Measurements from ENCODE around the gene C1QTNF6.
"Not testable (repeated sequence)": the region's sequence is repeated elsewhere in the genome, so short reads cannot be mapped to it uniquely, and the experiment has no call there.

C1QTNF6 gene

GRCh38 chr22:37202716-37203115 lies 14.7 kb upstream of the C1QTNF6 start:
- DNase-seq (ENCODE audit: extremely low spot score): no peak
- ChIA-PET CTCF (interaction anchor here (0.9 to 8.1 kb wide), 4 partner anchors 14 to 56 kb away, joined by 4 to 62 read pairs (median 32); partner anchors contain the start of gene RAC2), POLR2A (no interaction called here)
- TF ChIP-seq, protein P1, sequence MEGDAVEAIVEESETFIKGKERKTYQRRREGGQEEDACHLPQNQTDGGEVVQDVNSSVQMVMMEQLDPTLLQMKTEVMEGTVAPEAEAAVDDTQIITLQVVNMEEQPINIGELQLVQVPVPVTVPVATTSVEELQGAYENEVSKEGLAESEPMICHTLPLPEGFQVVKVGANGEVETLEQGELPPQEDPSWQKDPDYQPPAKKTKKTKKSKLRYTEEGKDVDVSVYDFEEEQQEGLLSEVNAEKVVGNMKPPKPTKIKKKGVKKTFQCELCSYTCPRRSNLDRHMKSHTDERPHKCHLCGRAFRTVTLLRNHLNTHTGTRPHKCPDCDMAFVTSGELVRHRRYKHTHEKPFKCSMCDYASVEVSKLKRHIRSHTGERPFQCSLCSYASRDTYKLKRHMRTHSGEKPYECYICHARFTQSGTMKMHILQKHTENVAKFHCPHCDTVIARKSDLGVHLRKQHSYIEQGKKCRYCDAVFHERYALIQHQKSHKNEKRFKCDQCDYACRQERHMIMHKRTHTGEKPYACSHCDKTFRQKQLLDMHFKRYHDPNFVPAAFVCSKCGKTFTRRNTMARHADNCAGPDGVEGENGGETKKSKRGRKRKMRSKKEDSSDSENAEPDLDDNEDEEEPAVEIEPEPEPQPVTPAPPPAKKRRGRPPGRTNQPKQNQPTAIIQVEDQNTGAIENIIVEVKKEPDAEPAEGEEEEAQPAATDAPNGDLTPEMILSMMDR (IDR thresholded peaks at IDR 0.05; ENCODE audit: control extremely low read depth, extremely low read depth, low read depth, missing control alignments): no peak

DNA sequence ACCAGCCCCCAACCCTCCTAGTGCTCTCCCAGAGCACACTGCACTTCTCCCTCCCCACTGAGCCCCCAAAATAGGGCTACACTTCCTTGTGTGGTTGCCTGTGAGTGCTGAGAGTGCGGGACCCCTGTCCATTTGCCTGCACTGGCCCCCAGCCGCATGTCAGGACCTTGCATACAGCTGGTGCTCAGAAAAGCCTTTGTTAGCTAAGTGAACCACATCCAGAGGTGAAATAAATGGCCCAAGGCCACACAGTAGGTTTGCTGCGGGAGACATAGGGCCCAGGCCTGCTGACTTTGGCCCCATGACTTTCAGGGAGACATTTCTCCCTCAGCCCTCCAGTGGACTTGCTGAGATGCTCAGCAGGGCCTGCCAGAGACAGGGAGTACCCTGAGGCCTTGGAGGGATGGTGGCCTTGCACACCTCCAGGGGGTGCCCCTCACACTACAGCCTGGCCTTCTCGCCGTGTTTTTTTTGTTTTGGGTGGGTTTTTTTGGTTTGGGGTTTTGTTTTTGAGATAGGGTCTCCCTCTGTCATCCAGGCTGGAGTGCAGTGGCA lies 14.0 kb upstream of the C1QTNF6 start:
- TF ChIP-seq, protein P1 (IDR thresholded peaks at IDR 0.05; ENCODE audit: control extremely low read depth, extremely low read depth, low read depth, missing control alignments): no peak
- CTCF ChIA-PET: interaction anchor here (0.9 to 8.1 kb wide), 7 partner anchors 14 to 58 kb away, joined by 3 to 83 read pairs (median 25); partner anchors contain the start of gene RAC2
- POLR2A ChIA-PET: no interaction called here
- no peak for DNase-seq (ENCODE audit: extremely low spot score)

DNA sequence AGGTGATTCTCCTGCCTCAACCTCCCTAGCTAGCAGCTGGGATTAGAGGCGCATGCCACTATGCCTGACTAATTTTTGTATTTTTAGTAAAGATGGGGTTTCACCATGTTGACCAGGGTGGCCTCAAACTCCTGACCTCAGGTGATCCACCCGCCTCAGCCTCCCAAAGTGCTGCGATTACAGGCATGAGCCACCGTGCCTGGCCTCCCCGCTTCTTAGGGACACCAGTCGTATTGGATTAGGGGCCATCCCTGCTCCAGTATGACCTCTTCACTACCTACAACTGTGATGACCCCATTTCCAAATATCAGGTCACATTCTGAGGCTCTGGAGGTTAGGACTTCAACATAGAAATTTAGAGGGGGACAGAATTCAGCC lies 13.4 kb upstream of the C1QTNF6 start:
- POLR2A ChIA-PET: interaction anchor here (0.6 to 0.7 kb wide), 3 partner anchors 407 to 879 kb away, joined by 3 to 4 read pairs (median 3); partner anchors contain the start of gene GGA1
- CTCF ChIA-PET: interaction anchor here (1.4 to 8.1 kb wide), 7 partner anchors 15 to 80 kb away, joined by 3 to 83 read pairs (median 51); partner anchors contain the start of gene RAC2
- DNase-seq (ENCODE audit: extremely low spot score): not testable (repeated sequence)

GRCh38 chr22:37199760-37200108 lies 11.7 kb upstream of the C1QTNF6 start:
- TF ChIP-seq, protein P1 (IDR thresholded peaks at IDR 0.05; ENCODE audit: control extremely low read depth, extremely low read depth, low read depth, missing control alignments): no peak
- DNase-seq (ENCODE audit: extremely low spot score): no peak
- POLR2A ChIA-PET: interaction anchor here (0.6 to 1.3 kb wide), 2 partner anchors 43 to 286 kb away, joined by 3 read pairs; no protein-coding TSS in a partner anchor
- CTCF ChIA-PET: interaction anchor here (0.7 to 8.1 kb wide), 58 partner anchors 9 to 647 kb away, joined by 3 to 83 read pairs (median 4); partner anchors contain the start of genes C1QTNF6, IFT27, IL2RB and KCTD17

DNA sequence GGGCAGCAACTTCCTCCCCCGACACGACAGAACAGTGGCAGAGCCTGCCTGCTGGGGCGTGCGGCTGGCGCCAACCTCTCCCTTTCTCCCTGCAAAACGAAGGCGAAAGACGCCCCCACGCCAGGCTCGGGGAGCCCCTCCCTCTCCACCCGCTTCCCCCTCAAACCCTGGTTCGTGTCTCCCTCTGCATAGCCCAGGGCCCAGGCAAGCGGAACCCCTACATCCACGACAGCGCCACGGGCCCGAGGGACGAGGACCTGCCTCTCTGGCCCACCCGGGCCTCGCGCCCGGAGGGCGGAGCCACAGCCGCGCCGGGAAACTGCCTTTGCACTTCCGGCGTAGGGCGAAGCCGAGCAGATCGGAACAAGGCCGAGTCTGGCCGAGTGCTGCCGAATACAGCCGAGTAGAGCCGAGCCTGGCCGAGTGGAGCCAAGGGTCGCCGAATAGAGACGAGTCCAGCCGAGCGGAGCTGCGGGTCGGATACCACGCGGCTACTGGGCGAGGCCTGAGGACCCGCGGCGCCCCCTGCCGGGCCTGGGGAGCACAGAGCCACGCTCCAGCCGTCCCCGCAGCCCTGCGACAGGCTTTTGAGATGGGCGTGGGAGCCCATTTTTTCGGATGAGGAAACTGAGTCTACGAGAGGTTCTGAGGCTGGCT lies 11.2 kb upstream of the C1QTNF6 start:
- peak; percentile 99 for DNase-seq (ENCODE audit: extremely low spot score)
- TF ChIP-seq, protein P1 (IDR thresholded peaks at IDR 0.05; ENCODE audit: control extremely low read depth, extremely low read depth, low read depth, missing control alignments): peak; percentile 94
- POLR2A ChIA-PET: interaction anchor here (0.5 to 1.3 kb wide), 3 partner anchors 42 to 286 kb away, joined by 3 to 7 read pairs (median 3); partner anchors contain the start of gene TMPRSS6
- CTCF ChIA-PET: interaction anchor here (0.7 to 8.1 kb wide), 58 partner anchors 8 to 647 kb away, joined by 3 to 83 read pairs (median 4); partner anchors contain the start of genes C1QTNF6, IFT27, IL2RB and KCTD17

DNA sequence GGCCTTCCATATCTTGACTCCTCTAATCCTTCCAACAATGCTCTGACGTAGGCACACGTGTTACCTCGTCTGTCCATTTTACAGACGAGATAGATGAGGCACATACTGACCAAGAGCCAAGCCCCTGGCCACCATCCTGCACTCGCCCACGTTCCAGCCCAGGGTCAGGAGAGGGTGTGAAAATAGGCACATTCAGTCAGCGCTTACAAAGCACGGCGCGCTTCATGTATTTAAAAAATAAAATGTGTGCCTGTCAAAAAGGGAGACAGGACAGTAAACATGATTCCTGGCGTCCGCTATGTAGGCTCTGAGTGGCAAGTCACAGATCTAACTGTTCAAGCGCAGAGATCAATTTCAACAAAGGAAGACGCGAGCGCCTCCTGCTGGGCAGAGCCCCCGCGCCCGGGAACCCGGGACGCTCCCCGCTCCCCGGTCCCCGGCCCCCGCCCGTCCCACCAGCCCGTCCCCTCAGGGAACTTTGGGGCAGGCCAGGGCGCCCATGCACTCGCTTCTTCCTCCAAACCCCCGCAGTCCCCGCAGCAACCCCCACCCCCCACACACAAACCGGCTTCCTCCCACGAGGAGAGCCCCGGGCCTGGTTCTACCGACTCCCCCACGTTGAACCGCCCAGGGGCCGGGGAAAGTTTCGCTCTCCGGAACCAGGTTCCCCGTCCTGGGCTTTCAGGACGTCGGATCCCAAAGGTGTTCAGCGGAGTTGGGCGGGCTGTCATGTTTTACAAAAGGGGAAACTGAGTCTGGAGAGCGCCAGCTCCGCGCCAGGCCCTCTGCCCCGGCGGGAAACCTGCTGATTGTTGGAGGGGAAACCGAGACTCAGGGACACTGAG lies 10.4 kb upstream of the C1QTNF6 start:
- POLR2A ChIA-PET: interaction anchor here (0.5 to 1.3 kb wide), 2 partner anchors 89 to 287 kb away, joined by 3 to 7 read pairs; partner anchors contain the start of gene TMPRSS6
- peak; percentile 88 for DNase-seq (ENCODE audit: extremely low spot score)
- CTCF ChIA-PET: interaction anchor here (0.7 to 8.1 kb wide), 59 partner anchors 8 to 423 kb away, joined by 3 to 83 read pairs (median 5); partner anchors contain the start of genes C1QTNF6, IFT27, IL2RB and KCTD17
- TF ChIP-seq, protein P1 (IDR thresholded peaks at IDR 0.05; ENCODE audit: control extremely low read depth, extremely low read depth, low read depth, missing control alignments): peak; percentile 67

Measured in GM10248 (cell line).